Sigmoid colon (tissue), 7 donors: ENCODE results near the gene FIGNL2. TPM values are rescaled to one million over a fixed set of nuclear protein-coding genes. Genes with fewer than 3 reads are reported as not detected.

Source experiments
- DNase-seq: peaks from one replicate; pipeline ENCODE4 v3.0.0-alpha.2; 2019
- H3K27ac ChIP-seq, 4 donors: fragments of 200-600 bp; sonication (generic); one replicate each; pipeline ENCODE4 v1.5.1; 2016 to 2019; ENCODE audit warnings: mild to moderate bottlenecking in 1 of 4
- H3K27me3 ChIP-seq, 3 donors: fragments of 200-600 bp; sonication (generic); one replicate each; pipeline ENCODE4 v1.5.1; 2019; ENCODE audit warnings: mild to moderate bottlenecking in 1 of 3
- H3K36me3 ChIP-seq, 4 donors: fragments of 200-600 bp; sonication (generic); one replicate each; pipeline ENCODE4 v1.5.1; 2016 to 2019
- H3K4me1 ChIP-seq, 4 donors: fragments of 200-600 bp; sonication (generic); one replicate each; pipeline ENCODE4 v1.5.1; 2017 to 2019
- H3K4me3 ChIP-seq, 4 donors: fragments of 200-600 bp; sonication (generic); one replicate each; pipeline ENCODE4 v1.5.1; 2017 to 2019; ENCODE audit warnings: mild to moderate bottlenecking in 2 of 4, moderate library complexity in 1 of 4
- H3K9me3 ChIP-seq, 4 donors: fragments of 200-600 bp in 3 of 4; sonication (generic) in 3 of 4; one replicate each; pipeline versions ENCODE4 v1.5.1 to v1.6.1; 2013 to 2019
- EP300 ChIP-seq, 4 donors: sonication (generic); formaldehyde crosslinking; IDR thresholded peaks; one replicate each; pipeline ENCODE4 v1.6.1; 2017; ENCODE audit warnings: antibody characterized with exemption in 4 of 4
- POLR2A ChIP-seq, 2 donors: fragments of 450-650 bp; IDR thresholded peaks; one replicate each; pipeline ENCODE4 v1.6.1; 2016; ENCODE audit warnings: antibody characterized with exemption in 2 of 2, mild to moderate bottlenecking in 2 of 2, moderate library complexity in 2 of 2
- POLR2AphosphoS5 ChIP-seq, 4 donors: sonication (generic); formaldehyde crosslinking; IDR thresholded peaks; one replicate each; pipeline ENCODE4 v1.6.1; 2017; ENCODE audit warnings: antibody characterized with exemption in 4 of 4
- WGBS, 2 donors: extraction: QIAGEN DNeasy Blood & Tissue Kit; methylation state at CpG; one replicate each; pipeline ENCODE4 v1.1.7; 2013; 5-methylcytosine and 5-hydroxymethylcytosine counted together
- intact Hi-C: fragments of 100-400 bp; cut with DNase I; formaldehyde crosslinking; loops from one replicate; pipeline ENCODE4 v1.15.1; 2023
- polyA plus RNA-seq, 3 donors: library from polyadenylated mRNA; stranded (reverse); fragments of 200-250 nt; gene quantifications; one replicate each; pipeline ENCODE4 v1.2.3, GENCODE V29; 2013
- total RNA-seq, 4 donors: library from RNA; depleted of rRNA; stranded (reverse); fragments of >200 nt; gene quantifications; one replicate each; pipeline ENCODE4 v1.1.0, GENCODE V29; 2016
- TF ChIP-seq, protein P1 (sequence below), 4 experiments: fragments of 450-650 bp in 3 of 4; fragments of 200-600 bp in 1 of 4; IDR thresholded peaks; one replicate each; pipeline ENCODE4 v1.5.1; 2016 to 2019; ENCODE audit warnings: antibody characterized with exemption in 4 of 4, mild to moderate bottlenecking in 3 of 4, moderate library complexity in 2 of 4
- donor health status: healthy with polysubstance abuse.
- donor health status: Bipolar disorder and iron deficiency.
- donor health status: healthy.

The FIGNL2 gene
- total and polyA plus RNA-seq, 7 donors: 0.28 to 0.36 (median 0.36) TPM; not detected in 4

DNA sequence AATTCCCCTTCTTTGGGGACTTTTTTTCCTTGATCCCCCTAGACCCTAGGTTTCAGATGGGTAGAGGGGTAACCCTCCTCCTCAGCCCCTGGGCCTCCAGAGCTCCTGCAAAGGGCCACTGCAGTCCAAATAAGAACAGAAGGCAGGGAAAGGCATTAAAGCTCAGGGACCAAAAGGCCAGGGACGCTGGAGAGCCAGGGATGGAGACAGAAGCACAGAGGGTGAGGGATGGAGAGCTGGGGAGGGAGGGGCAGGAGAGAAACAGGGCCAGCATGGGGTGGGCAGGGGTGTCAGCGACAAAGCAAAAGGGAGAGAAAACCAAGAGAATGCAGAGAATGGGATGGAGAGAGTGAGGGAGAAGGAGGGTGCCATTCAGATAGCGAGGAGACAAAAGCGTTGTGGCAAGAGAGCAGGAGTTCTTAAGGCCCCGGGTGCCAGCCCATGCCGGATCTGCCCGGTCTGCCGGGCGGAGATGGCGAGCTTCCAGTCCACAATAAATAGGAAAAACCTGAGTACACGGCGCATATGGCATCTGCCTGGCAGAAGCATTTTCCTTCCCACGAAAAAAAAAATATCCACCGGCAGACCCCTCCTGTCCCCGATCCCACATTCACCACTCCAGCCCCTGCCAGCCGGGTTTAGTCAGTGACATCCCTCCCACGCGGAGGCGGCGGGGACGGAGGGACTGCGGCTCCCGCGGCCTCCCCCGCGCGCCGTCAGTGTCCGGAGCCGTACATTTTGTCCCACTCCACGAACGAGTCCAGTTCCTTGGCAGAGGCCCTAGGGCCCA, 28.6 kb downstream of the FIGNL2 start:
- Histone ChIP-seq H3K36me3 (no peaks in the 10 kb centered on the region), H3K27me3 (peaks cover 0 to 45% (median 43%) of the 10 kb centered on the region in 3 donors), H3K4me3 (peak overlapping the region in 3 of 4 donors; percentile 35 to 46 (median 39)), H3K9me3 (no peaks in the 10 kb centered on the region), H3K4me1 (peaks cover 0 to 10% (median 7%) of the 10 kb centered on the region in 4 donors), H3K27ac (no peak overlapping the region)
- WGBS, 2 donors: 35 to 46% methylated on average over 32 of the region's 32 CpGs
- TF ChIP-seq POLR2A (IDR thresholded peaks at IDR 0.05) (no peak), POLR2AphosphoS5 (IDR thresholded peaks at IDR 0.05) (no peak)
- intact Hi-C loops: no loop called here
- no peak for DNase-seq

DNA sequence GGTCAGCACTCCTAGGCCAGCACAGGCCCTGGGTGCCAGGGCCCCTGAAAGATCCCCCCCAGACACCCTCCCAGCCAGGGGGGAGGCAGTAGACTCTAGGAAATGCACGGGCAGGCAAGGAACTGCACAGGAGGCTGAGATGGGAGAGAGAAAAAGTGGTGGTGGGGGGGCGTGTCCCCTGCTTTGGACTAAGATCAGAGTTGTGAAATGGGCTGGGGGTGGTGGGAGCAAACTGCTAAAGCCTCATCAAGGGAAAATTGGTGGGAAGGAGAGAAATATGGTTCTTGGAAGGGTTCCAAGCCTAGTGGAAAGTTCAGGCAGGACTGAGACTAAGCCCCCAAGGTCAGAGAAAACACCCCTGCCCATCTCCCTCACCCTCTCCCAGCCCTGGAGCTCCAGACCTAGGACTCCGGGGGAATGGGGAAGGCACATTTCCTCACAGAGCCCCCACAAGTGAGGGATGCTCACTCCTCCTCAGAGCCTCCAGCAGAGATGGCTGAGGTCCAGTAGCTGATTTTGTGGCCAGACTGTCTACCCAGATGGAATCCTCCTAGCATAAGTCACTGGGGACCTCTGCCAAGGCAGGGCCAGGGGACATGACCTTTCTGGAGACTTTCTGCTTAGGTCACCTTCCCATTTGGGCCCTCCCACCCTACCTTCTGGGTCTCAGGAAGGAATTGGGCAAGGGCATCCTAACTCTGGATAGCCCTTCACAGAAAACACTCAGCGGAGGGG, 29.8 kb downstream of the FIGNL2 start:
- H3K36me3 ChIP-seq: no peaks in the 10 kb centered on the region
- H3K4me3 ChIP-seq: no peak overlapping the region
- no peak overlapping the region for H3K27ac ChIP-seq
- H3K27me3 ChIP-seq: peaks cover 4 to 52% (median 49%) of the 10 kb centered on the region in 3 donors
- WGBS, 2 donors: 58 to 78% methylated on average over 4 of the region's 4 CpGs
- peaks cover 0 to 17% (median 15%) of the 10 kb centered on the region in 4 donors for H3K4me1 ChIP-seq
- H3K9me3 ChIP-seq: no peaks in the 10 kb centered on the region
- intact Hi-C loops: no loop called here
- TF ChIP-seq, protein P1, sequence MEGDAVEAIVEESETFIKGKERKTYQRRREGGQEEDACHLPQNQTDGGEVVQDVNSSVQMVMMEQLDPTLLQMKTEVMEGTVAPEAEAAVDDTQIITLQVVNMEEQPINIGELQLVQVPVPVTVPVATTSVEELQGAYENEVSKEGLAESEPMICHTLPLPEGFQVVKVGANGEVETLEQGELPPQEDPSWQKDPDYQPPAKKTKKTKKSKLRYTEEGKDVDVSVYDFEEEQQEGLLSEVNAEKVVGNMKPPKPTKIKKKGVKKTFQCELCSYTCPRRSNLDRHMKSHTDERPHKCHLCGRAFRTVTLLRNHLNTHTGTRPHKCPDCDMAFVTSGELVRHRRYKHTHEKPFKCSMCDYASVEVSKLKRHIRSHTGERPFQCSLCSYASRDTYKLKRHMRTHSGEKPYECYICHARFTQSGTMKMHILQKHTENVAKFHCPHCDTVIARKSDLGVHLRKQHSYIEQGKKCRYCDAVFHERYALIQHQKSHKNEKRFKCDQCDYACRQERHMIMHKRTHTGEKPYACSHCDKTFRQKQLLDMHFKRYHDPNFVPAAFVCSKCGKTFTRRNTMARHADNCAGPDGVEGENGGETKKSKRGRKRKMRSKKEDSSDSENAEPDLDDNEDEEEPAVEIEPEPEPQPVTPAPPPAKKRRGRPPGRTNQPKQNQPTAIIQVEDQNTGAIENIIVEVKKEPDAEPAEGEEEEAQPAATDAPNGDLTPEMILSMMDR (IDR thresholded peaks at IDR 0.05): no peak
- TF ChIP-seq POLR2A (IDR thresholded peaks at IDR 0.05): no peak
- TF ChIP-seq EP300 (IDR thresholded peaks at IDR 0.05): no peak
- no peak for TF ChIP-seq POLR2AphosphoS5 (IDR thresholded peaks at IDR 0.05)
- no peak for DNase-seq

DNA sequence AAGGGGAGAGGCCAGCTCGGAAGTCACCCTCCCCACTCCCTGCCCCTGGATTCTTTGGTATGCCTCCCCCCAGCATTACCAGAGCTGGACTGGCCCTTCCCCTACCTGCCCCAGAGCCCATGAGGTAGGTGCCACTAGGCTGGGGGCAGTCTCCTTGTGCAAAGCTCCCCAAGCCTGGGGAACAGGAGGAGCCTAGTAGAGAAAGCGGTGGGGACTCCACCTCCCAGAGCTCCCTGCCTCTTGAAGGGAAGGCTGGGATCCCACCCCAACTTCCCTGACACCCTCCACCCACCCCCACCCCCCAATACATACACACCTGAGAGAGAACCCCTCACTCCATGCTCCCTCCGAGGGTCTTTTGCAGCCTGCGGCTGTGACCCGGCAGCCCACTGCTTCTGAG, 30.4 kb downstream of the FIGNL2 start:
- Histone ChIP-seq H3K9me3 (no peaks in the 10 kb centered on the region), H3K27ac (no peak overlapping the region), H3K27me3 (peaks cover 4 to 49% (median 48%) of the 10 kb centered on the region in 3 donors), H3K36me3 (no peaks in the 10 kb centered on the region), H3K4me1 (peaks cover 0 to 18% (median 15%) of the 10 kb centered on the region in 4 donors), H3K4me3 (no peak overlapping the region)
- no peak for TF ChIP-seq EP300 (IDR thresholded peaks at IDR 0.05)
- no peak for TF ChIP-seq POLR2AphosphoS5 (IDR thresholded peaks at IDR 0.05)
- TF ChIP-seq, protein P1 (IDR thresholded peaks at IDR 0.05): no peak
- no peak for TF ChIP-seq POLR2A (IDR thresholded peaks at IDR 0.05)
- whole genome bisulfite sequencing, 2 donors: 92% methylated on average over 5 of the region's 5 CpGs
- no peak for DNase-seq
- intact Hi-C loops: no loop called here

DNA sequence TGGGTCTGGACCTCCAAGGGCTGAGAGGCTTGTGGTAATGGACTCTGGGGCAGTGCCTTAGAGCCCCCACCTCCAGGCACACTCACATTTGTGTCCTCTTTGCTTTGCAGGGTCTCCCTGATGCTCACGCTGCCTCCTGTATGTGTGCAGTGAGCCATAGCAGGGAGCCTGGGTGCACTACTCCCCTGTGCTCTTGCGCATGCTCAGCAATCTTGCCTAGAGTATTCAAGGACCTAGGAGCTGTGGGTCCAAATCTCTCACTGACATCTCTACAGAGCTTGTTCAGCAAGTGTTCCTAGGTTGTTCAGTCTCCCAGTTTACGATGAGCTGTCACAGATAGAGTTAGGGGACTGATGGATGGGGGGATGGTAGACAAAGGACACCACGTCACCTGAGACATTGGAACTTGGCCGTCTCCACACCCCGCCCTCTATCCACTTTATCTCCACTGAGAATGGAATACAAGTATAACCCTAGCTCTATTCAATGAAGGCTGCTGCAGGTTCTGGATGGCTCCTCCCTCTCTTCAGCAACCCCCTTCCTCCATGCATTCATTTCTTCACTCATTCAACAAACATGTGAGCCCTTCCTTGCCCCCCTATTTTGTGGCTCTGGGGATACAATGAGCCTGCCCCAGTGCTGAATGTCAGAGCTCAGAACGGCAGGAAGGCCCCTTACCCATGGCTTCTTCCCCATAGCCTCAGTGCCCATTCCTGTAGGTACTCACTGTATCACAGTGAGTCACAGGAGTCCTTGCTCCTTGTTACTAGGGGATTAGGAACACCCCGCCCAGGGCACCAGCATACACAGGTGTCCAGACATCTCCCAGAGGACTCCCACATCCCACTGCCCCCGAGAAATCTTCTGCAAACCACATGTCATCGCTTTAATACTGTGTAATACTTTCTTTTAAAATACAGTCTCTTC, 31.2 kb downstream of the FIGNL2 start:
- H3K27ac ChIP-seq: no peak overlapping the region
- intact Hi-C loops: no loop called here
- H3K4me3 ChIP-seq: no peak overlapping the region
- DNase-seq: no peak
- peaks cover 0 to 18% (median 15%) of the 10 kb centered on the region in 4 donors for H3K4me1 ChIP-seq
- WGBS, 2 donors: 70 to 85% methylated on average over 10 of the region's 10 CpGs
- TF ChIP-seq, protein P1 (IDR thresholded peaks at IDR 0.05): no peak
- no peak for TF ChIP-seq POLR2A (IDR thresholded peaks at IDR 0.05)
- TF ChIP-seq EP300 (IDR thresholded peaks at IDR 0.05): no peak
- TF ChIP-seq POLR2AphosphoS5 (IDR thresholded peaks at IDR 0.05): no peak
- no peaks in the 10 kb centered on the region for H3K9me3 ChIP-seq
- no peaks in the 10 kb centered on the region for H3K36me3 ChIP-seq
- H3K27me3 ChIP-seq: peaks cover 4 to 49% (median 48%) of the 10 kb centered on the region in 3 donors
